Hepatocyte (in vitro differentiated cells): ENCODE data around the gene NR2F2.

Source experiments
- CTCF ChIP-seq: fragments of 200-600 bp; sonication (generic); IDR thresholded peaks from 2 replicates; pipeline ENCODE4 v1.5.1; 2016; ENCODE audit warnings: antibody characterized with exemption, mild to moderate bottlenecking; ENCODE audit not compliant: poor library complexity
- EZH2 ChIP-seq: fragments of 200-600 bp; sonication (generic); IDR thresholded peaks from 2 replicates; pipeline ENCODE4 v1.6.1; 2016; ENCODE audit warnings: antibody characterized with exemption, mild to moderate bottlenecking, borderline replicate concordance

- TF ChIP-seq CTCF (no peak), EZH2 (no peak)
These were observed 22.6 kb upstream of the NR2F2 start for GRCh38 chr15:96307856-96308394.
